OCI-LY3 (cell line): ENCODE data around the gene NCK2.

ENCODE experiments used
- H2AFZ ChIP-seq: fragments of 200-600, 300-600 bp; shearing (Covaris generic); 2 replicates; pipeline ENCODE4 v1.6.0; 2014; ENCODE audit warnings: antibody characterized with exemption, low read depth, low read length
- H3K27ac ChIP-seq: fragments of 200-600, 300-600 bp; sonication (generic); 2 replicates; pipeline ENCODE4 v1.5.1; 2014; ENCODE audit warnings: mild to moderate bottlenecking, low read length, moderate library complexity, mixed read lengths
- H3K27me3 ChIP-seq: fragments of 200-600, 300-600 bp; sonication (generic); 2 replicates; pipeline ENCODE4 v1.6.1; 2014; ENCODE audit warnings: low read depth, low read length, mixed read lengths
- H3K36me3 ChIP-seq: fragments of 200-600, 300-600 bp; sonication (generic); replicated peaks from 2 replicates; pipeline ENCODE3; 2014; ENCODE audit warnings: low read depth, low read length, mixed read lengths
- H3K4me1 ChIP-seq: fragments of 300-600, 200-600 bp; sonication (generic); 2 replicates; pipeline ENCODE4 v1.6.1; 2014; ENCODE audit warnings: low read length, mixed read lengths
- H3K4me2 ChIP-seq: fragments of 200-600, 300-600 bp; sonication (generic); 2 replicates; pipeline ENCODE4 v1.6.1; 2014; ENCODE audit warnings: low read length, mixed read lengths
- H3K4me3 ChIP-seq: fragments of 300-600, 200-600 bp; sonication (generic); 2 replicates; pipeline ENCODE4 v1.5.1; 2014; ENCODE audit warnings: antibody characterized with exemption, mild to moderate bottlenecking, low read length, moderate library complexity
- H3K79me2 ChIP-seq: fragments of 300-600, 200-600 bp; shearing (Covaris generic); 2 replicates; pipeline ENCODE4 v1.6.1; 2014; ENCODE audit warnings: mild to moderate bottlenecking, low read length, mixed read lengths
- H3K9ac ChIP-seq: fragments of 300-600, 200-600 bp; shearing (Covaris generic); 2 replicates; pipeline ENCODE4 v1.6.0; 2014; ENCODE audit warnings: mild to moderate bottlenecking, low read length, moderate library complexity
- H3K9me3 ChIP-seq: fragments of 200-600, 300-600 bp; shearing (Covaris generic); 2 replicates; pipeline ENCODE4 v1.6.1; 2014; ENCODE audit warnings: low read length, mixed read lengths; ENCODE audit not compliant: insufficient read depth
- H4K20me1 ChIP-seq: fragments of 200-600, 300-600 bp; sonication (generic); 2 replicates; pipeline ENCODE4 v1.6.1; 2016; ENCODE audit warnings: low read length, mixed read lengths; ENCODE audit not compliant: insufficient read depth
- CTCF ChIP-seq: fragments of 200-600, 300-600 bp; sonication (generic); IDR thresholded peaks from 2 replicates; pipeline ENCODE4 v1.5.1; 2014; ENCODE audit warnings: antibody characterized with exemption, low read length, low read depth
- EZH2phosphoT487 ChIP-seq: fragments of 200-600 bp; shearing (Covaris generic); IDR thresholded peaks from 2 replicates; pipeline ENCODE4 v1.6.1; 2018; ENCODE audit warnings: antibody characterized with exemption, mixed run types, low read depth

NCK2 gene

DNA sequence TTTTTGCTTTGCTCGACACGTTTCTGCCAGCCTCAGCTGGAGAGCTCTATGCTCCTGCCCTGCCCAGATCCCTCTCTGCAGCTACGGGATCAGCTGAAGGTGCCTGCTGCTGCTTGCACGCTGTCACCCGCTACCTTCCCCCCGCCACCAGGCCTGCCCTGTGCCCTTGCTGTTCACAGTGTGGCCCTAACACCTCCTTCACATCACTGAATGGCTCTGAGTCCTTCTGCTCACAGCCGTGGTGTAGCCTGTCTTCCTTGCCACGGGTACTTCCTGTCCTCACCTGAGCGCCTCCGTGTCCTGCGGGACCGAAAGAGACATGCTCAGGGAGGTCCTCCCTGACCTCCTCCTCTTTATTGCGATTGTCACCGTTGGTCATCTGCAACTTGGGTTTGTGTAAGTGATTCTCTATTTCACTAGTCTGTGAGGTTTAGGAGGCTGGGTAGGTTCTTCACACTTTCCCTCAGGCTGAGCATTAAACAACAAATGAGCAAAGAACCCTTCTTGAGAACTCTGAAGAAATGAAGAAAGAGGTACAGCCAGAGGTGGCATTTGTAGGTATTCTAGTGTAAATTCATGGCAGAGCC is 127.5 kb downstream of the NCK2 start:
- H3K27me3 ChIP-seq = no peaks in the 10 kb centered on the region
- no peaks in the 10 kb centered on the region for H3K9me3 ChIP-seq
- H2AFZ ChIP-seq = no peak overlapping the region
- peaks cover 47% of the 10 kb centered on the region; the same call in 1 of the 2 replicates for H4K20me1 ChIP-seq
- H3K9ac ChIP-seq = no peak overlapping the region
- peaks cover 27% of the 10 kb centered on the region for H3K4me1 ChIP-seq
- peaks cover 4% of the 10 kb centered on the region; the same call in 1 of the 2 replicates for H3K79me2 ChIP-seq
- no peak for TF ChIP-seq EZH2phosphoT487
- no peak for TF ChIP-seq CTCF
- no peak overlapping the region for H3K4me3 ChIP-seq
- H3K4me2 ChIP-seq = no peak overlapping the region
- no peak overlapping the region for H3K27ac ChIP-seq
- no peaks in the 10 kb centered on the region for H3K36me3 ChIP-seq

GRCh38 chr2:105872830-105873229 is 128.1 kb downstream of the NCK2 start:
- H3K27ac ChIP-seq = no peak overlapping the region
- no peak overlapping the region for H2AFZ ChIP-seq
- TF ChIP-seq EZH2phosphoT487 (no peak), CTCF (no peak)
- H4K20me1 ChIP-seq = peaks cover 41% of the 10 kb centered on the region; the same call in 1 of the 2 replicates
- no peak overlapping the region for H3K9ac ChIP-seq
- H3K27me3 ChIP-seq = no peaks in the 10 kb centered on the region
- H3K4me3 ChIP-seq = no peak overlapping the region
- H3K4me2 ChIP-seq = no peak overlapping the region
- peaks cover 27% of the 10 kb centered on the region for H3K4me1 ChIP-seq
- peaks cover 4% of the 10 kb centered on the region; the same call in 1 of the 2 replicates for H3K79me2 ChIP-seq
- peaks cover 2% of the 10 kb centered on the region for H3K36me3 ChIP-seq
- no peaks in the 10 kb centered on the region for H3K9me3 ChIP-seq

- H3K79me2 ChIP-seq = peaks cover 4% of the 10 kb centered on the region; the same call in 1 of the 2 replicates
- H3K9me3 ChIP-seq = no peaks in the 10 kb centered on the region
- H3K4me2 ChIP-seq = peak overlapping the region; percentile 47
- peaks cover 27% of the 10 kb centered on the region for H3K4me1 ChIP-seq
- TF ChIP-seq EZH2phosphoT487 (no peak), CTCF (no peak)
- H3K9ac ChIP-seq = no peak overlapping the region; the same call in 1 of the 2 replicates
- H3K27me3 ChIP-seq = no peaks in the 10 kb centered on the region
- no peak overlapping the region for H2AFZ ChIP-seq
- peak overlapping the region; percentile 10; the same call in 1 of the 2 replicates for H3K27ac ChIP-seq
- peaks cover 6% of the 10 kb centered on the region for H3K36me3 ChIP-seq
- peak overlapping the region; percentile 23; the same call in 1 of the 2 replicates for H3K4me3 ChIP-seq
- H4K20me1 ChIP-seq = peaks cover 39% of the 10 kb centered on the region; the same call in 1 of the 2 replicates
These were observed 128.6 kb downstream of the NCK2 start for GRCh38 chr2:105873281-105873680.

DNA sequence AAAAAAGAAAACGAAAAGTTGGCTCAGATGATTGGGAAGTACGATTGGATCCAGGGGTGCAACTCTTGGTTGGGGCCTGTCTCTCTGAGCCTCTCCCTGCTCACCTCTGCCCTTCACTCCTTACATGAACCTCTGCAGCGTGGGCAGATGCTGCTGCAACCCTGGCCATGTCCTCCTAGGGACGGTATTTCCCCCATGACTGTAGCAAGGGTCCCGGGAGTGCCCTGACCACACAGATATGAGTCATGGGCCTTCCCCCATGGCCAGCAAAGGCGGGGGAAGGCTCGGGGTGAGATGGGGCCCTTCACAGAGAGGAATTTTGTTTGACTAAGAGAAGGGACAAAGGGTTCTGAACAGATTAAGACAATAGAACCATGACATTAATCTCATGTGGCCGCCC is 129.0 kb downstream of the NCK2 start:
- Histone ChIP-seq H3K9me3 (no peaks in the 10 kb centered on the region), H3K79me2 (peaks cover 4% of the 10 kb centered on the region; the same call in 1 of the 2 replicates), H3K27ac (no peak overlapping the region), H3K36me3 (peaks cover 11% of the 10 kb centered on the region), H3K4me3 (peak overlapping the region; percentile 23), H3K27me3 (no peaks in the 10 kb centered on the region), H3K4me2 (peak overlapping the region; percentile 47), H2AFZ (no peak overlapping the region), H3K4me1 (peaks cover 27% of the 10 kb centered on the region), H4K20me1 (peaks cover 39% of the 10 kb centered on the region; the same call in 1 of the 2 replicates), H3K9ac (no peak overlapping the region; the same call in 1 of the 2 replicates)
- TF ChIP-seq CTCF = no peak
